NCI-H187 (cell line): Measurements from ENCODE around the gene ZC3HAV1L.
"Not testable (repeated sequence)": the region's sequence is repeated elsewhere in the genome, so short reads cannot be mapped to it uniquely, and the experiment has no call there.

Source experiments
- DNase-seq, 2 experiments: peaks; one replicate each; lab custom pipeline; 2025; lab: John Stamatoyannopoulos, UW

Gene ZC3HAV1L

DNA sequence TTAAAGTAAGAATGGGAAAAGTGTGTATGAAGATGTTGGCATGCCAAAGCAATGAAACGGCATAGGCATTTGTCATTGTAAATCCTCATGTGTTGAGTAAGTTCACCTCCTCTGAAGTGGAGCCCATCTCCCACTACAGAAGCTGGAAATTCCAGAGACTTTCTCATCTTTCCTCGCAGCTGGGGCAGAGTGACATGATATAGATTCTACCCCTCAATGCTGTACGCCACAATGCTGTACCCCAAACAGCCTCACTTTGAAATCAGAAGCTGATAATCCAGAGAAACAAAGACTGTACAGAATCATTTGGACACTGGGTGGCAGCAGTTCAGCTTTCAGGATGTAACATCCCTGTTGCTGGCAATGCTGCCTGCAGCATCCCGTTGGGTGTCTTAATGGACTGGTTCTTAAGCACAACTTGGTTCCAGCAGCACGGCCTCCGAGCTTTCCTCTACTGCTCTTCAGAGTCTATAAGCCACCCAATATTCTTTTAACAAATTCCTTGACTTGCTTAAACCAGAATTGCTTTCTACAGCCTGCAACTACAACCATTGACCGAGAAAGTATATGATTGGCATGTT is 18.8 kb downstream of the ZC3HAV1L start:
- peak; percentile 22 to 31 for DNase-seq

DNA sequence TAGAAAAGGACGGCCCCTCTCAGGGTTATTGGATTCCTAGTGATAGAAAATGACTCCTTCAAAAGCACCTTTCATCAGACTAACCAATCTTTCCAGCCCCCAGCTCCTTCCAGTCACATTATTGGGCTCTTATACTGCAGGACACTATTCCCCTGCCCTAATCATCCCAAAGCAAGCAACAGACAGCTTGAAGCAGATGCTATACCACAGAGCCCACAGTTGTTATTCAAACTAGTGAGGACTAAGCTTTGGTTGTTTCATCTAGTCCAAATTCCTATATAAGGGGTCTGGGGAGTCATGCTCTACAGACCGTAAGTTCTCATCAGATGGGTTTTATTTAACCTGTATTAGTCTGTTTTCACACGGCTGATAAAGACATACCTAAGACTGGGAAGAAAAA is 24.5 kb downstream of the ZC3HAV1L start:
- DNase-seq = no peak

DNA sequence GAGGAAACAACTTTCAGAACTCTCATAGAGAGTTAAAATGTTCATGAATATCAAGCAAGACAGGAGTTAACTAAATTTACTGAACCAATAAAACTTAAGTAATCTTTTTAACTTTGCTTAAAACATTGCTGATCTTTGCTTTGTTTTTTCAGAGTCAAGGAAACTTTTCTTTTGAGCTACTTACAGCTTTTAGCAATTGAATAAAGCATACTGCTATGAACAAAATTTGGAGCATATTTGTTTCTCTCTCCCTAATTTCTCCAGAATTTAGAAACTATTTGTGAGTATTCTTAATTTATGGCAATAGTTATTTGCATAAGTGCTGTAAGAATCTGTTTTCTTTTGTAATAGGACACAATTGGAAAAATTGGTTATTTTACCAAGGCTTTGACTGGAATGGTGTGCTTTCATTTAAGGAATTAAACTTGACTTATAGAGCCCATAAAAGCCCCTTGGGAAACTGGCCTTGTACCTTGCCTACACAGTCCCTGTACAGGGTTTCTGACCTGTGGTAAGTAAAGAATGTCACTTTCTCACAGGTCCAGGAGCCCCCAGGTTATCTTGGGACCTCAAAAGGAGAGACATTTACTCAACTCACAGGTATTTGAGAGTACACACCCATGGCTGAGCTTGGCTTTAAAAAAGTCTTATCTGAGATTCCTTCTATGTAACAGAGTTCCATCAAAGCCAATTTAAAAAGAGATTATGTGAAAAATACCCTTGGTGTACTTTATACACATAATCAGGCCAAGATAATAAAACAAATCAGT is 31.3 kb downstream of the ZC3HAV1L start:
- no peak for DNase-seq

GRCh38 chr7:138999414-138999813 is 36.4 kb downstream of the ZC3HAV1L start:
- no peak for DNase-seq

- DNase-seq = no peak
Measured at GRCh38 chr7:138992052-138992531, 43.8 kb downstream of the ZC3HAV1L start.

DNA sequence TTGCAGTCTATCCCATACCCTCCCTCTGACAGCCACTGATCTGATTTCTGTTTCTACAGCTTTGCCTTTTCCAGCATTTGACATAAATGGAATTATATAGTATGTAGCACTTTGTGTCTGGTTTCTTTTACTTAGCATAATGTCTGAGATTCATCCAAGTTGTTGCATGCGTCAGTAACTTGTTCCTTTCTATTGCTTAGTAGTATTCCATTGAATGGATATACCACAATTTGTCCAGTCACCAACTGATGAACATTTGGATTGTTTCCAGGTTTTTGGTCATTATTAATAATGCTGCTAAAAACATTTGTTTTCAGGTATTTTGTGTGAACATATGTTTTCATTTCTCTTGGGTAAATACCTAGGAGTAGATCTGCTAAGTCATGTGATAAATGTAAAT is 48.2 kb downstream of the ZC3HAV1L start:
- DNase-seq = no peak

DNA sequence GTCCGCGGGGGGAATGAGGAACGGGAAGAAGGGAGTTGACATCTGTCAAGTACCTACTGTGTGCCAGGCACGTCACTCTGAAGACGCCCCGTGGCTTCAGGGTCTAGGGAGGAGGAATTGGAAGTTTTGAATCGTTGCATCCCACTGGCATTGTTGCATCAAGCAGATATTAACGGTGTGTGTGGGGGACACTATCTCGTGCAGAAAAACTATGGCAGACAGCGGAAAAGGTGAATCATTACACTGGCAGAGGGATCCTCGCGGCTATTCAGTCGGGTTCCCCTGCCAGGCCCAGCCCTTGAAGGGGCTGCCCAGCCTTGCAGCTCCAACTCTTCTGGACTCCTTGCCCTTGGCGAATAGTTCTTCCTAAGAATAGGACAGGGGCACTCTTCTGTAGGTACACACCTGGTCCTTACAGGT is 53.6 kb downstream of the ZC3HAV1L start:
- DNase-seq = no peak

GRCh38 chr7:138981332-138982203 is 54.3 kb downstream of the ZC3HAV1L start, which contains the start of gene KIAA1549:
KIAA1549 (minus strand) TSS chr7:138981389; CDS start chr7:138981269, 120 bp downstream.
- DNase-seq = peak in 1 of 2 experiments; percentile 68

- DNase-seq = no peak
Measured at GRCh38 chr7:138980563-138981291, 55.1 kb downstream of the ZC3HAV1L start.

GRCh38 chr7:138979988-138980562 is 55.8 kb downstream of the ZC3HAV1L start:
- DNase-seq = no peak

GRCh38 chr7:138979226-138979979 is 56.4 kb downstream of the ZC3HAV1L start:
- DNase-seq = no peak

GRCh38 chr7:138978541-138979184 is 57.2 kb downstream of the ZC3HAV1L start:
- no peak for DNase-seq

- DNase-seq = not testable (repeated sequence)
Measured at GRCh38 chr7:138976161-138976560, 59.7 kb downstream of the ZC3HAV1L start.
